ENCODE results near the gene SLC22A7.

Gene SLC22A7, protein sequence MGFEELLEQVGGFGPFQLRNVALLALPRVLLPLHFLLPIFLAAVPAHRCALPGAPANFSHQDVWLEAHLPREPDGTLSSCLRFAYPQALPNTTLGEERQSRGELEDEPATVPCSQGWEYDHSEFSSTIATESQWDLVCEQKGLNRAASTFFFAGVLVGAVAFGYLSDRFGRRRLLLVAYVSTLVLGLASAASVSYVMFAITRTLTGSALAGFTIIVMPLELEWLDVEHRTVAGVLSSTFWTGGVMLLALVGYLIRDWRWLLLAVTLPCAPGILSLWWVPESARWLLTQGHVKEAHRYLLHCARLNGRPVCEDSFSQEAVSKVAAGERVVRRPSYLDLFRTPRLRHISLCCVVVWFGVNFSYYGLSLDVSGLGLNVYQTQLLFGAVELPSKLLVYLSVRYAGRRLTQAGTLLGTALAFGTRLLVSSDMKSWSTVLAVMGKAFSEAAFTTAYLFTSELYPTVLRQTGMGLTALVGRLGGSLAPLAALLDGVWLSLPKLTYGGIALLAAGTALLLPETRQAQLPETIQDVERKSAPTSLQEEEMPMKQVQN

GRCh38 chr6:43297644-43298564 is at the start of gene SLC22A7:
TSS of gene SLC22A7 (plus strand) at chr6:43298260. CDS start at chr6:43298359, 99 bp downstream.
- DNase-seq, result no peak

- DNase-seq, result no peak
Measured at GRCh38 chr6:43248791-43249190, 49.3 kb upstream of the SLC22A7 start.

GRCh38 chr6:43250992-43251373 is 47.1 kb upstream of the SLC22A7 start:
- no peak for DNase-seq

DNA sequence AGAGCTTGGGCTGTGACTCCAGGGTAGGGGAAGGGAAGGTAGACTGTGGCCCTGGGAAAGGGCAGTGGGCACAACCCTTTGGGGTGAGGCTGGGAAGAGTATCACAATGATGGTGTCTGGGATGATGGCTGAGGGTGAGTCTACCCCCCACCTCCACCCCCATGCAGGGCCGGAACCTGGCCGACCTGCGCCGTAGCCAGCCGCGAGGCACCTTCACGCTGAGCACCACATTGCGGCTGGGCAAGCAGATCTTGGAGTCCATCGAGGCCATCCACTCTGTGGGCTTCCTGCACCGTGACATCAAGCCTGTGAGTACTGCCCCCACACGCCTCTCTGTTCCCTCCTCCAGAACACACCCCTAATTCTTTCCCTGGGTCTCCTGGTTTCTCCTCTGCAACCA is 44.7 kb upstream of the SLC22A7 start:
- DNase-seq, result no peak

DNA sequence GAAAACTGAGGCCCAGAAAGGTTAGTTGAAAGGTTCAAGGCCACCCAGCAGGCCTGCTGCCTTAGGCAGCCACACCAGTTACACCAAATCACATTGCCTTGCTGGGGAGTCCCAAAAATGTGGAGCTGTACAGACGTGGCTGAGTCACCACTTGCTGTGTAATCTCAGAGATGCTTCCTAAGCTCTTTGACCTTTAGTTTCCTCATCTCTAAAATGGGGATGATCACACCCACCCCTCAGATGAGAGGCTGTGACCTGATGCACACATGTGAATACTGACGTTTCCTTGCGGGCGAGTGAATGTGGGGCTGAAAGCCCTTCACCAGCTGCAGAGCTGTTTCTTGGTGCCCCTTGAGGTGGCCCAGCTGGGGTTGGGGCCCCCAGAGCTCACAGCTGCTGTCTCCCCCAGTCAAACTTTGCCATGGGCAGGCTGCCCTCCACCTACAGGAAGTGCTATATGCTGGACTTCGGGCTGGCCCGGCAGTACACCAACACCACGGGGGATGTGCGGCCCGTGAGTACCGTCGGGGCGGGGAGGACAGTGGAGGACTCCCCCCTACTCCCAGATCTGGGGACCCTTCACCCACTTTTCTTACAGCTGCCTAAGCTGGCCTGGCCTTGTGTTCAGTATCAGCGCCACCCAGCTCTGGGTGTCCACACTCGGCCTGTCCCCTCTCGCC is 43.8 kb upstream of the SLC22A7 start:
- DNase-seq, result no peak

DNA sequence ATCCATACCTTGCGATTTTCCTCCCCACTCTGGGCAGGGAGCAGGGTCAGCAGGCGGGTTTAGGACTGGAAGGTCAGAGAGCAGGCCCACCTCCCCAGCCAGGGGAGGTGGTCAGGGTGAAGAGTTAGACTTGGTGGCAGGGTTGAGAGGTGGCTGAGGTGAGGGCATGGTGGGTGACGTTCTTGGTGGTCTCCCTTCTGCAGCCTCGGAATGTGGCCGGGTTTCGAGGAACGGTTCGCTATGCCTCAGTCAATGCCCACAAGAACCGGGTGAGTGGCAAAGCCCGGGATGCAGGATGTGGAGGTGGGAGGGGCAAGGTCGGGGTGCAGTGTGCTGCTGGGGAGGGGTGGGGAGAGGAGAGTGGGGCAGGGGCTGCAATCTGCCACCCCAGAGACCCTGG is 43.2 kb upstream of the SLC22A7 start:
- no peak for DNase-seq

DNA sequence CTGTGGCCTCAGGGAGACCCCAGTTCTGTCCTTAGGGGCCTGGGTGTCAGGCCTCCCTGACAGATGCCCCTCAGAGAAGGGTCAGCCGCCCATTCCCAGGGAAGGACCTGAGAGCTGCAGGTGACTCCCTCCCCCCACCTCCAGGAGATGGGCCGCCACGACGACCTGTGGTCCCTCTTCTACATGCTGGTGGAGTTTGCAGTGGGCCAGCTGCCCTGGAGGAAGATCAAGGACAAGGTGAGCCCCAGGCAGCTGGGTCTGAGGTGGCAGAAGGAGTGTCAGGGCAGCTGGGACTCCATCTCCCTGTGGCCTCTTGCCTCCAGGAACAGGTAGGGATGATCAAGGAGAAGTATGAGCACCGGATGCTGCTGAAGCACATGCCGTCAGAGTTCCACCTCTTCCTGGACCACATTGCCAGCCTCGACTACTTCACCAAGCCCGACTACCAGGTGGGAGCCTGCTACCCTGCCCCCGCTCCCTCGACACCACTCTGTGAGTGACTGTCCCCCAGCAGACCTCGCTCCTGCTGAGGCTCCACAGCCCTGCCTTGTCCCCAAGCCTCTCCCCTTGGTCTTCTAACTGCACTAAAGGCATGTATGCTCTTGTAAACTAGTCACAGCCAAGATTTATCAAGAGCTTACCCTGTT is 42.5 kb upstream of the SLC22A7 start:
- DNase-seq, result no peak

DNA sequence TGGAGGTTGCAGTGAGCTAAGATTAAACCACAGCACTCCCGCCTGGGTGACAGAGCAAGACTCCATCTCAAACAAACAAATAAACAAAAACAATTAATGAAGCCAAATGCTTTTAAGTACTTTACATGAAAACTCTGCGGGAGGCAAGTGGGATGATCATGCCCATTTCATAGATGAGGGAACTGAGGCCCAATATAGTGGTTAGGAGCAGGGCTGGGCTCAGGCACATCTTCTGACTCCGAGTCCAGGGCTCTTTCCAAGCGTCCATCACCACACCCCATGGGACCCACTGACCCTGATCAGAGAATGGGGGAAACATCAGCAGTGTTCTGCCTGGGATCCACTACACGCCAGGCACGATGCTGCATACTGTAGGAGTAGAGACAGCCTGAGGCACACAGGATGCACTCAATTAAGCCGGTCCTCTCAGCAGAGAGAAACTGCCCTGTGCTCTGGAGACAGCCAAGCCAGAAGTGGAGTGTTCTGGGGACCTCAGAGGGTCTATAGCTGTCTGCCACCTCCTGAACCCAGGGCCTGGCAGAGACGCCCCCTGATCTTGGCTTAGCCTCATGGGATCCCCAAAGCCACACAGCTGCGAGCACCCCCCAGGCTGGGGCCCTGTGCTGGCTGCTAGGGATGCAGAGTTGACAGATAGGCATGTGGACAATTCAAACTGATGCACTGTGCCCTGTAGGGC is 41.2 kb upstream of the SLC22A7 start:
- no peak for DNase-seq

DNA sequence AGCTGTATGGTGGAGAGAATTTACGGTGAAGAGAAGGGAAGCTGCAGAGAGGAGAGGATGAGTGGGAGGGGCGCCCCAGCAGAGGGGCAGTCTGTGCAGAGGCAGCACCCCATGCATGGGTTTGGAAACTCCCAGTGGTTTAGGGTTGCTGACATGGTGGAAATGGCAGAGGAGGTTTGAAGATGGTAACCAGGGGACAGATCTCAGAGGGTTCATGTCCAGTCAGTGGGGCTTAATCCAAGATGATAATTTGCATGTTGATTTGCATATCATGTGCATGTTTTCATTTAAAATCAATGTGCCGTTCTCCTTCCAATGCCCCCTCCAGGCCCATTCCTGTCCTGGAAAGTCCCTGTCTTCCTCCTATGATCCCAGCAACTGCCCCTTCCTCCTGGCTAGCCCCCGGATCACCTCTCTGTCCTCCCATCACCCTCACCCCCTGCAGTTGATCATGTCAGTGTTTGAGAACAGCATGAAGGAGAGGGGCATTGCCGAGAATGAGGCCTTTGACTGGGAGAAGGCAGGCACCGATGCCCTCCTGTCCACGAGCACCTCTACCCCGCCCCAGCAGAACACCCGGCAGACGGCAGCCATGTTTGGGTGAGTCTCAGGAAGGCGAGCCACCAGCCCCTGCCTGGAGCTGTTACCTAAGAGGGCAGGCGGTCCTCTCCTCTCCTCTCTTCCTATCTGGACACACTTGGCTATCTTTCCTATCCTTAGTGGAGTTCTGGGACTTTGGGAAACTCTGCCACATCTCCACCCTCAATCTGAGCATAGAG is 40.5 kb upstream of the SLC22A7 start:
- no peak for DNase-seq

DNA sequence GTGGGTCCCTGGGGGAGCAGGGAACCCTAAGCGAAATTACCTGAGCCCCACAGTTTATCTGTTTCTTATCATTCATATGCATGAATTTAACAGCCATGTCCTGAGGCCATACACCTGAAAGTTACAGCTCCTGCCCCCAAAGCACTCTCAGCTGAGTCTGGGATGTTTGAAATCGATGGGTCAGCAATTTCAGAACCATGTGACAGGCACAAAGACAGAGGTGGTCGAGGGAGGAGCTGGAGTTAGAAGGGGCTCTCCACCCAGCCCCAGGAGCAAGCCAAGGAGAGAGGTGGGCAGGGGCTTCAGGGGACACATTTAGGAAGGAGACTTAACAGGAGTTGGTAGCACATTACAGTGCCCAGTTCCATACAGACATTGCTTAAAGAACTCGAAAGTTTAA is 39.9 kb upstream of the SLC22A7 start:
- DNase-seq, result no peak

DNA sequence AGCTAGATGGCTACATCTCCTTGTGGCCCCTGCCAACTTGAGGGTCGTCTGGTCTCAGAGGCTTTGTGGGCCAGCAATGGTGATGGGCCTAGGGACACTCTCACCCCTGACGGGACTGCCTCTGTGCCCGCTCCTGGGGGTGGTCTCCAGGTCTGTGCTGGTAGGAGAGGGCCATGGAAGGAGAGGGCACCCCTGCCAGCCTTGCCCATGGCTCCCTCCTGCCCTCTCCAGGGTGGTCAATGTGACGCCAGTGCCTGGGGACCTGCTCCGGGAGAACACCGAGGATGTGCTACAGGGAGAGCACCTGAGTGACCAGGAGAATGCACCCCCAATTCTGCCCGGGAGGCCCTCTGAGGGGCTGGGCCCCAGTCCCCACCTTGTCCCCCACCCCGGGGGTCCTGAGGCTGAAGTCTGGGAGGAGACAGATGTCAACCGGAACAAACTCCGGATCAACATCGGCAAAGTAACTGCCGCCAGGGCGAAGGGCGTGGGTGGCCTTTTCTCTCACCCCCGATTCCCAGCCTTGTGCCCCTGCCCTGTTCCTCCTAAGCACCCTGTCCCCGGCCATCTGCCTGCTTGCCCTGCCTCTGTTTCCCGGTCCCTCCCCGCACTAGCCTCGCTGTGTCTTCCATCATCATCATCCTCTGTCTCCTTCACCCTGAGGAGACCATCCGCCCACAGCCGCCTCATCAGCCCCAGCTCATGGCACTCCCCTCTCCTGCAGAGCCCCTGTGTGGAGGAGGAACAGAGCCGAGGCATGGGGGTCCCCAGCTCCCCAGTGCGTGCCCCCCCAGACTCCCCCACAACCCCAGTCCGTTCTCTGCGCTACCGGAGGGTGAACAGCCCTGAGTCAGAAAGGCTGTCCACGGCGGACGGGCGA is 39.0 kb upstream of the SLC22A7 start:
- no peak for DNase-seq

DNA sequence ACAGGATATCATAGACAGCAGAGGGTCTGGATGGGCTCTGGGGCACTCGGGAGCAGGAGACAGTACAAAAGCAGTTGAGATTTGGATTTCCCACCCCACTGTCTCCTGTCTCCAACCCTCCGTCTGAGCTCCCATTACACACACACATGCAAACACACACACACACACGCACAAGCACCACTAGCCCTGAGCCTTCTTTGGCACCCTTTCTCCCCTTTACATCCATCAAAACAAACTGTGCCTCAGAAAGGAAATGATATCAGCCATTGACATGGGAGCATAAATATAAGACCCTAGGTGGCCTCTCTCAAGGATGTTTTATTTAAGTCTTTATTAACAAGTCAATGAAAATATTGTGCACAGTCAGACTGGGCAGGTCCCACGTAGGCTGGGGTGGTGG is 37.3 kb upstream of the SLC22A7 start:
- no peak for DNase-seq

- DNase-seq, result no peak
Measured at GRCh38 chr6:43261198-43261597, 36.9 kb upstream of the SLC22A7 start.

DNA sequence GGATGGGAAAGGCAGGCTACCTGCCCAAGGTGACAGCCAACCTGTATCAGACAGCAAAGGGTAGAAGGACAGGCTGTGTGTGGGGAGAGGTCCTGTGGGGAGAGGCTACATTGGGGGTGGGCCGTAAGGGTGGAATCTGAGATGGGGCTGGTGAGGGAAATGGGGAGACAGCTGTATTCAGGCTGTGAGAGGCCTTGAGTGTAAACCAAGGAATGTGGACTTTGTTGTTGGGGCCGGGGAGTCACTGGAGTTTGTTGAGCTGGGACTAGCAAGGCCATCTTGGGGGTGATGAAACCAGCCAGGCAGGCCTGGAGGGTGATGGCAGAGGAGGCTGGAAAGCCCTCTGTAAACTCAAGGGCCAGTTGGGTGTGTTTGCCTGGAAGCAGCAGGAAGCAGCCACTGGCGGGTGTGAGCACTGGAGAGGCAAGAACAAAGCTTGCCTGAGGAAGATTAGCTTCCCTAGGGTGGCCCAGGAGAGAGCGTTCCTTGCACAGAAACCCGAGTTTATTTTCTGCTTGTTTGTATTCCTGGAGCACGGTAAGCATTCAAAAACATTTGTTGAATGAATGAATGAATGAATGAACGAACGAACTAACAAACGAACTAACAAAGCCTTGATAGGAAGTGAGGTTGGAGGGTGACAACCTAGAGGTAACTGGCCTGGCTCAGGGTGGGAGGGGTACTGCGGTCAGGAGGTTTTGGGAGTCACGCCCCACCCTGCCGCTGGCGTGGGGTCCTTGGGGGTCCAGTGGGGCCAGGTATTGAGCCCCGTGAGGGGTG is 35.9 kb upstream of the SLC22A7 start:
- no peak for DNase-seq

DNA sequence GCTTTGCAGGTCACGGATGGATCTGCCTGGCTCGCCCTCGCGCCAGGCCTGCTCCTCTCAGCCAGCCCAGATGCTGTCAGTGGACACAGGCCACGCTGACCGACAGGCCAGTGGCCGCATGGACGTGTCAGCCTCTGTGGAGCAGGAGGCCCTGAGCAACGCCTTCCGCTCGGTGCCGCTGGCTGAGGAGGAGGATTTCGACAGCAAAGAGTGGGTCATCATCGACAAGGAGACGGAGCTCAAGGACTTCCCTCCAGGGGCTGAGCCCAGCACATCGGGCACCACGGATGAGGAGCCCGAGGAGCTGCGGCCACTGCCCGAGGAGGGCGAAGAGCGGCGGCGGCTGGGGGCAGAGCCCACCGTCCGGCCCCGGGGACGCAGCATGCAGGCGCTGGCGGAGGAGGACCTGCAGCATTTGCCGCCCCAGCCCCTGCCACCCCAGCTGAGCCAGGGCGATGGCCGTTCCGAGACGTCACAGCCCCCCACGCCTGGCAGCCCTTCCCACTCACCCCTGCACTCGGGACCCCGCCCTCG is 35.2 kb upstream of the SLC22A7 start:
- no peak for DNase-seq

- DNase-seq, result no peak
Measured at GRCh38 chr6:43263314-43264178, 34.5 kb upstream of the SLC22A7 start.

DNA sequence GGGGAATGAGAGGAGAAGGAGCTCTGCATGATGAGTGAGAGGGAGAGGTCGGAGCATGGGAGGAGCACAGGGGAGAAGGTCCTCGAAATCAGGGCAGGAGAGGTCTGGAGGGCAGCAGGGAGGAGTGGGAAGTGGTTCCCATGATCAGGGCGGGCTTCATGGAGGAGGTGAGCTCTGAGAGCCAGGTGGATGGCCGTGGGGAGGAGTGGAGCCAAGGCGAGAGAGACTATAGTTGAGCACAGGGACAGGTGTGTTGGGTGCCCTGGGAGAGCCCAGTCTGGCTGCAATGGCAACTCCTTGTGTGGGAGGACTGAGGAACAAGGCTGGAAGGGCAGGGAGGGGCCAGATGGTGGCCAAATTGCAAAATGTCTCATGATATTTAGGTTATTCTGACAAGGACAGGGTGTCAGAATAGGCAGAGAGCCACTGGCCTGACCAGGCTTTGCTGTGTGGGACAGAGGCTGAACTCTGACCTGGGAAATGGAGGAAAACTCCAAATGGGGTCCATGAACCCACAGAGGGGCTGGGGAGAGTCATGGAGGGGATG is 33.4 kb upstream of the SLC22A7 start:
- DNase-seq, result no peak

DNA sequence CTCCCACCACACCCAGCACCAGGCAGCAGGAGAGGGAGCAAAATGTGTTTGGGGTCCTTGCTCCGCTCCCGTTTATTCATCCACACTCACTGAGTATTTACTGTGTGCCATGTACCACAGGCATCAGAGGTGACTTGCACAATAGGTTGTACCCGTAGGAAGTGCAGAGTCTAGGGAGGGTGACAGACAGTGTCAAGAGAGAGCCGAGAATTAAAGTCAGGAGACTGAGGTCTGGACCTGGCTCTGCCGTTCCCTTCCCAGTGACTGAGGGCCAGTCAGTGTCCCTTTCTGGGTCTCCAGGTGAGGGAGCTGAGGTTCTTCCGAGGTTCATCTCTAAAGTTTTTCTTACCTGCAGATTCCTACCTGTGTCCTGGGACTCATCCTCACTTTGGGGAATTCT is 32.5 kb upstream of the SLC22A7 start:
- no peak for DNase-seq

Data from SIG-M5 (cell line).